Glutamatergic neuron (in vitro differentiated cells): ENCODE data around the gene ERI3. TPM values are rescaled to one million over a fixed set of nuclear protein-coding genes. Genes with fewer than 3 reads are reported as not detected.

Experiments used
- DNase-seq: peaks from one replicate; pipeline ENCODE4 v3.0.0; 2022
- H3K27ac Mint-ChIP-seq: one replicate; pipeline ENCODE4 v1.8.0; 2020; ENCODE audit warnings: mild to moderate bottlenecking, mixed read lengths, inconsistent platforms; ENCODE audit not compliant: unreplicated experiment
- H3K27me3 Mint-ChIP-seq: one replicate; pipeline ENCODE4 v1.8.0; 2020; ENCODE audit warnings: mild to moderate bottlenecking, moderate library complexity, mixed read lengths, inconsistent platforms; ENCODE audit not compliant: unreplicated experiment
- H3K36me3 Mint-ChIP-seq: one replicate; pipeline ENCODE4 v1.8.0; 2020; ENCODE audit warnings: mild to moderate bottlenecking, mixed read lengths, inconsistent platforms; ENCODE audit not compliant: unreplicated experiment
- H3K4me1 Mint-ChIP-seq: one replicate; pipeline ENCODE4 v1.8.0; 2020; ENCODE audit warnings: mild to moderate bottlenecking, low read depth, mixed read lengths, inconsistent platforms; ENCODE audit not compliant: unreplicated experiment
- H3K4me3 Mint-ChIP-seq: one replicate; pipeline ENCODE4 v1.8.0; 2020; ENCODE audit warnings: mild to moderate bottlenecking, mixed read lengths, inconsistent platforms; ENCODE audit not compliant: unreplicated experiment
- H3K9me3 Mint-ChIP-seq: one replicate; pipeline ENCODE4 v1.8.0; 2020; ENCODE audit warnings: mild to moderate bottlenecking, moderate library complexity, mixed read lengths, inconsistent platforms; ENCODE audit not compliant: unreplicated experiment
- total RNA-seq: library from RNA; stranded (reverse); fragmentation: NEBNext Ultra II Directional; extraction: Animal tissue kit (Norgen Biotek cat#: 25700); gene quantifications from one replicate; pipeline ENCODE4 v1.2.1, GENCODE V29; 2021; ENCODE audit not compliant: unreplicated experiment
- TF ChIP-seq, protein P1 (sequence below): fragments of 200-600 bp; sonication (generic); IDR thresholded peaks from one replicate; pipeline ENCODE4 v1.5.0; 2021; ENCODE audit not compliant: partially characterized antibody, unreplicated experiment

Gene ERI3
- total RNA-seq, 1 donor from 2014 or later = 37.0 TPM

DNA sequence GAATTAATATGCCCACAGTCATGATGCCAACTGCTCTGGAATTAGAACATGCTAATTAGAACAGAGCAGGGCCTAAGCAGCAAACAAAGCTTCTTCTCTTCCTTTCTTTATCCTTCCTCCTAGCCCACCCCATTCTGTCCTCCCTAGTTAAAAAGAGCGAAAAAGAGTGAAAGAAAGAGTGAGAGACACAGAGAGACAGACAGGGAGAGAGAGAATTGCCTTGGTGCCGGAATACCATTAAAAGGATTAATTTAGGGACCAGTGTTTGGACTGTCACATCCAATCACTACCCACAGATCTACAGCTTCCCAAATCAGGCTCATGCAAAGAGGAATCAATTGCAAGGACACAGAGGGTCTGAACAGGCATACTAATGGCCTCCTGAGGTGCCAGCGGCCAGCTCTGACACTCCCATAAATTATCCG lies 7.0 kb downstream of the ERI3 start:
- Mint-ChIP-seq H3K27me3 (no peaks in the 10 kb centered on the region), H3K27ac (no peak overlapping the region), H3K36me3 (no peaks in the 10 kb centered on the region), H3K4me3 (no peak overlapping the region), H3K4me1 (no peaks in the 10 kb centered on the region), H3K9me3 (no peaks in the 10 kb centered on the region)
- DNase-seq = no peak
- TF ChIP-seq, protein P1, sequence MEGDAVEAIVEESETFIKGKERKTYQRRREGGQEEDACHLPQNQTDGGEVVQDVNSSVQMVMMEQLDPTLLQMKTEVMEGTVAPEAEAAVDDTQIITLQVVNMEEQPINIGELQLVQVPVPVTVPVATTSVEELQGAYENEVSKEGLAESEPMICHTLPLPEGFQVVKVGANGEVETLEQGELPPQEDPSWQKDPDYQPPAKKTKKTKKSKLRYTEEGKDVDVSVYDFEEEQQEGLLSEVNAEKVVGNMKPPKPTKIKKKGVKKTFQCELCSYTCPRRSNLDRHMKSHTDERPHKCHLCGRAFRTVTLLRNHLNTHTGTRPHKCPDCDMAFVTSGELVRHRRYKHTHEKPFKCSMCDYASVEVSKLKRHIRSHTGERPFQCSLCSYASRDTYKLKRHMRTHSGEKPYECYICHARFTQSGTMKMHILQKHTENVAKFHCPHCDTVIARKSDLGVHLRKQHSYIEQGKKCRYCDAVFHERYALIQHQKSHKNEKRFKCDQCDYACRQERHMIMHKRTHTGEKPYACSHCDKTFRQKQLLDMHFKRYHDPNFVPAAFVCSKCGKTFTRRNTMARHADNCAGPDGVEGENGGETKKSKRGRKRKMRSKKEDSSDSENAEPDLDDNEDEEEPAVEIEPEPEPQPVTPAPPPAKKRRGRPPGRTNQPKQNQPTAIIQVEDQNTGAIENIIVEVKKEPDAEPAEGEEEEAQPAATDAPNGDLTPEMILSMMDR = no peak

DNA sequence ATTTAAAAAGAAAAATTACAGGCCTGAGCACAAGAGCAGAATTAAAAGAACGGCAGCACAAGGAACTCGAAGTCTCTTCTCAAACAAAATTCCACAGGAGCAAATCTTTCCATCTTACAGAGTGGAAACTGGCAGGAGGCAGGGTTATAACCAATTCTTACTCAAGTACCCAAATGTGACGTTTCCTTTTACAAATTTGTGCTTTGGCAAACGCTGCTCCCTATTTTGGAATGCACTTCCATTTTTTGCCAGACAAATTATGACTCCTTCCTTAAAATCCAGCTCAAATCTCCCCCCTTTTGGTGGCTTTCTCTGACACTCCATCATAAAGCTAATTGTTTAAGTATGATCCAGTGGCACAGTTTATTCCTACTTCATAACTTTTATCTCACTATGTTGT lies 7.8 kb downstream of the ERI3 start:
- DNase-seq = no peak
- Mint-ChIP-seq H3K4me3 (no peak overlapping the region), H3K27ac (no peak overlapping the region), H3K4me1 (no peaks in the 10 kb centered on the region), H3K27me3 (no peaks in the 10 kb centered on the region), H3K9me3 (no peaks in the 10 kb centered on the region), H3K36me3 (no peaks in the 10 kb centered on the region)
- TF ChIP-seq, protein P1 = no peak

DNA sequence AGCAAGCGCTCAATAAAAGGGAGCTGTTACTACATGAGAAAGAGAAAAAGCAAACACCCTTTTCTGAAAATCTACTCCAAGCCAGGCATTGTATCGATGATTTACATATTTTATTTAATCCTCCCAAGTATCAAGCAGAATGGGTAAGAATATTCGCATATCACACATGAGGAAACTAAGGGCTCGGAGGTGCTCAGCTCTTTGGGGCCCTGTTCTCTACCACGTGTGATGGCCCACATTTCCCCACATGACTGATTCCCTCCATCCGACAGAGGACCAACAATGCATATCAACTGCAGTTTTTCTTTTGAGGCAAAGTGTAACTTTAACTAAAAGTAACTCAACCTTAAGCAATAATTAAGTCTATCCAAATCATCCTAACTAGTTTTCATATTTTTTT lies 8.2 kb downstream of the ERI3 start:
- Mint-ChIP-seq H3K27ac (no peak overlapping the region), H3K9me3 (no peaks in the 10 kb centered on the region), H3K4me1 (no peaks in the 10 kb centered on the region), H3K27me3 (no peaks in the 10 kb centered on the region), H3K4me3 (no peak overlapping the region), H3K36me3 (no peaks in the 10 kb centered on the region)
- no peak for DNase-seq
- TF ChIP-seq, protein P1 = no peak

DNA sequence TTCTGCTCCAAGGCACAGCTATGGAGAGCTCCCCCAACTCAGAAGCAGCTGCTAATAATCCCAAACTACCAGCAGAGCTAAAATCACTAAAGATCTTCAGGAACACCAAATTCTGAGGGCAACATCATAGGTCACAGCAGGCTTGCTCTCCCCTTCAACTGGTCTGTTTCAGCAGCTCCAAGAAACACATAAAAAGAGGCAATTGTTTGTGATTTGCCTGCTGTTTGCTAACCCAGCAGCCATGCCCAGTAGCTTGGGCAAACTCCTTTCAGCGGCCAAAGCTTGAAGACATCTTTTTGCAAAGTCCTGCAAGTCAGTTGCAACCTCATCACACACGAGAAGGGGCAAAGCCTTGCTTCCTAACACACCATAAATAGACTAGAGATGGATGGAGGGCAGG lies 8.9 kb downstream of the ERI3 start:
- DNase-seq = no peak
- TF ChIP-seq, protein P1 = no peak
- Mint-ChIP-seq H3K4me1 (no peaks in the 10 kb centered on the region), H3K9me3 (no peaks in the 10 kb centered on the region), H3K36me3 (no peaks in the 10 kb centered on the region), H3K27me3 (no peaks in the 10 kb centered on the region), H3K4me3 (no peak overlapping the region), H3K27ac (no peak overlapping the region)

DNA sequence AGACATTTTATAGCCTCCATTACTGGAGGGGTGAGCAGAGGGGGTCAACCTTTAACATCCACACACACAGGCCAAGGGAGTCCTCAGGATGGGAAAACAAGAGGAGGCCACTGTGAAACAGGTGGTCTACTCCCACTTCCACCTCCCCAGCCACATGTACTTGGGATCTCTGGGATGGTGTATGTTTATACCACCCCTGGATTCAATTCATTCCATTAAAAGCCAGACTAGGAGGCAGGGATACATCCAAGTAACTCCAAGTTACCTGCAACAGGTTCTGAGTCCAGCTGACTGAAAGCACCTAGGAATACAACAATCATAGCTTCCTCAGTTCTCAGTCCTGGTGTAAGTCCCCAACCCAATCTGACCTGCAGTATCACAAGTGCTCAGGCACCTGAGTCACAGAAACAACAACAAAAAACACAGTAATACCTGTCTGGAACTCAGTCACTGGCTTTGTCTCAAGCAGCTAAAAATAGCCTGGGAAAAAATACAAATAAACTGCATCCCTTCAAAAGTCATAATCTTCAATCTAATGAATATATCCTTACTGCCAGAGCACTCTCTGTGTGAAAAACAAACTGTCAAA lies 9.8 kb downstream of the ERI3 start:
- TF ChIP-seq, protein P1 = no peak
- H3K36me3 Mint-ChIP-seq = no peaks in the 10 kb centered on the region
- no peaks in the 10 kb centered on the region for H3K4me1 Mint-ChIP-seq
- no peaks in the 10 kb centered on the region for H3K9me3 Mint-ChIP-seq
- H3K4me3 Mint-ChIP-seq = no peak overlapping the region
- no peaks in the 10 kb centered on the region for H3K27me3 Mint-ChIP-seq
- no peak overlapping the region for H3K27ac Mint-ChIP-seq
- no peak for DNase-seq
